Measurements from ENCODE around the gene NDUFV2. TPM values are rescaled to one million over a fixed set of nuclear protein-coding genes. Genes with fewer than 3 reads are reported as not detected.

Gene NDUFV2
- total and polyA plus RNA-seq, 5 donors = 283 to 767 (median 314) TPM

GRCh38 chr18:9177466-9177865 lies 75.0 kb downstream of the NDUFV2 start:
- DNase-seq (no peak), ATAC-seq (no peak)
- Histone ChIP-seq H3K27ac (ENCODE audit: low read length) (no peak overlapping the region), H3K27me3 (ENCODE audit: control insufficient read depth, insufficient read depth) (no peaks in the 10 kb centered on the region), H3K4me1 (ENCODE audit: control insufficient read depth, insufficient read depth, low read length) (peaks cover 14% of the 10 kb centered on the region), H3K4me3 (ENCODE audit: low read length) (no peak overlapping the region), H3K9me3 (ENCODE audit: control insufficient read depth, low read length) (no peaks in the 10 kb centered on the region)
- 72% methylated on average over 4 of the region's 4 CpGs for WGBS
- intact Hi-C loops (cut with DNase I) = no loop called here

GRCh38 chr18:9178557-9178956 lies 76.1 kb downstream of the NDUFV2 start:
- WGBS = 94% methylated on average over 1 of the region's 1 CpG
- no peak overlapping the region for H3K27ac ChIP-seq (ENCODE audit: low read length)
- DNase-seq = no peak
- H3K27me3 ChIP-seq (ENCODE audit: control insufficient read depth, insufficient read depth) = no peaks in the 10 kb centered on the region
- H3K4me1 ChIP-seq (ENCODE audit: control insufficient read depth, insufficient read depth, low read length) = peaks cover 14% of the 10 kb centered on the region
- H3K9me3 ChIP-seq (ENCODE audit: control insufficient read depth, low read length) = no peaks in the 10 kb centered on the region
- intact Hi-C loops (cut with DNase I) = no loop called here
- H3K4me3 ChIP-seq (ENCODE audit: low read length) = no peak overlapping the region
- no peak for ATAC-seq

- WGBS = 88% methylated on average over 3 of the region's 3 CpGs
- intact Hi-C loops (cut with DNase I) = no loop called here
Observed at GRCh38 chr18:9181275-9181674, 78.8 kb downstream of the NDUFV2 start.

GRCh38 chr18:9182852-9183399 lies 80.4 kb downstream of the NDUFV2 start:
- no peak overlapping the region for H3K27ac ChIP-seq (ENCODE audit: low read length)
- no peaks in the 10 kb centered on the region for H3K9me3 ChIP-seq (ENCODE audit: control insufficient read depth, low read length)
- H3K4me3 ChIP-seq (ENCODE audit: low read length) = no peak overlapping the region
- no peaks in the 10 kb centered on the region for H3K27me3 ChIP-seq (ENCODE audit: control insufficient read depth, insufficient read depth)
- ATAC-seq (no peak), DNase-seq (no peak)
- intact Hi-C loops (cut with DNase I) = no loop called here
- H3K4me1 ChIP-seq (ENCODE audit: control insufficient read depth, insufficient read depth, low read length) = peaks cover 4% of the 10 kb centered on the region
- 72% methylated on average over 5 of the region's 5 CpGs for WGBS

More at GRCh38 chr18:9181275-9181674, 78.8 kb downstream of the NDUFV2 start:
- Histone ChIP-seq H3K9me3 (ENCODE audit: control insufficient read depth, low read length) (no peaks in the 10 kb centered on the region), H3K27ac (ENCODE audit: low read length) (no peak overlapping the region), H3K4me3 (ENCODE audit: low read length) (no peak overlapping the region), H3K4me1 (ENCODE audit: control insufficient read depth, insufficient read depth, low read length) (peaks cover 7% of the 10 kb centered on the region), H3K27me3 (ENCODE audit: control insufficient read depth, insufficient read depth) (no peaks in the 10 kb centered on the region)
- DNase-seq = no peak
- ATAC-seq = no peak

Other genes with a start within 250 kb of the NDUFV2 start
- gene ANKRD12, start 34.1 kb downstream of the NDUFV2 start, total RNA-seq = 10 to 100 TPM; 47.3 to 59.6 (median 51.3) TPM
- 7.3 TPM for gene ANKRD12, start 34.1 kb downstream of the NDUFV2 start, polyA plus RNA-seq
- 10 to 100 TPM; 13.5 to 19.2 (median 14.4) TPM for gene TWSG1, start 232.1 kb downstream of the NDUFV2 start, total RNA-seq
- gene TWSG1, start 232.1 kb downstream of the NDUFV2 start, polyA plus RNA-seq = 9.9 TPM